Measurements from ENCODE around the gene CMKLR1. TPM values are rescaled to one million over a fixed set of nuclear protein-coding genes. Genes with fewer than 3 reads are reported as not detected.
A peak's percentile ranks its signal among the peaks of the same experiment; 100 is the strongest.

The CMKLR1 gene
- total RNA-seq, 2 donors from 2014 or later = 0.26 to 1.1 TPM

DNA sequence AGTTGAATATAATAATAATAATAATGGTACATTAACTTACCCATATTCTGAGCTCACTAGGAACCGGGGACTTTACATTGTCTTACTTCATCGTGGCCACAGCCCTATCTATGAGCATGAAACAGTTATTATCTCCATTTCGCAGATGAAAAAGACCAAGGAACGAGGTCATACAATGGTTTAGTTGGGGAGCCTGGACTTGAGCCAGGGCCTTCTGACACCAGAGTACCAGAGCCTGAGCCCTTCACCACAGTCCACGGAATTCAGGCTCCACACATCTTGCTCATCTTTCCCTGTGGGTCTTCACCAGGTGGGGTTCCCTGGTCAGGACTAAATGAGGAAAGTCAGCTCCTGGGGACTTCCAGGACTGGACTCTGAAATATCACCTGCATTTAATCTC lies 31.3 kb upstream of the CMKLR1 start:
- Mint-ChIP-seq H3K4me1 (ENCODE audit: low read depth in 2 of 2) (peaks cover 3 to 16% of the 10 kb centered on the region in 2 donors), H3K27ac (no peak overlapping the region), H3K9me3 (peaks cover 10% of the 10 kb centered on the region), H3K36me3 (peaks cover 18% of the 10 kb centered on the region), H3K4me3 (no peak overlapping the region), H3K27me3 (no peaks in the 10 kb centered on the region)
- no peak for ATAC-seq
- no peak for DNase-seq (ENCODE audit: low spot score)

DNA sequence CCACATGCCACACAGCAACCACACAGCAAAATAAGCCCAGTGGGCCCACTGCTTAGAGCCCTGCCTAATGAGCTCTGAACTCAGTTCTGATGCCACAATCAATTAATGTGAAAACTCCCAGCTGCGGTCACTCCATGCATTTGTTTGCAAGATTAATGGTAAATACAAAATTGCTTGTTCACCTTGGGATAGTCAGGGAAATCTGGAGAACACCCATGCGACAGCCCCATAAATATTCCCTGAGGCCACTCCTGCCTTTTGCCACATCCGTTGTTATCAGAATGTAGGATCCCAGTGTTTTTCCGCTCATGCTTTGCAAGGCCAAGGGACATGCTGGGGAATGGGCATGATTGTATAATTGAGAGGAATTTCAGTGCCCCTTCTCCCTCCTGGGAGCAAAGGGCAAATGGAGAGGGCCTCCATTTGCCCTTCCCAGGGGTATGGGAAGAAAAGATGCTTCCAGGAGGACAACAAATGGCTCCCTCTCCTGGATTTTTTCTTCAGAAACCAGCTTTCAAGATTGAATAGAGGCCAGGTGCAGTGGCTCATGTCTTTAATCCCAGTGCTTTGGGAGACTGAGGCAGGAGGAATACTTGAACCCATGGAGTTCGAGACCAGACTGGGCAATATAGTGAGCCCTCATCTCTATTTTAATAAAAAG lies 30.8 kb upstream of the CMKLR1 start:
- peaks cover 18% of the 10 kb centered on the region for H3K36me3 Mint-ChIP-seq
- peaks cover 7 to 20% of the 10 kb centered on the region in 2 donors for H3K4me1 Mint-ChIP-seq (ENCODE audit: low read depth in 2 of 2)
- H3K27ac Mint-ChIP-seq = no peak overlapping the region
- peaks cover 10% of the 10 kb centered on the region for H3K9me3 Mint-ChIP-seq
- DNase-seq (ENCODE audit: low spot score) (no peak), ATAC-seq (no peak)
- H3K4me3 Mint-ChIP-seq = no peak overlapping the region
- no peaks in the 10 kb centered on the region for H3K27me3 Mint-ChIP-seq

DNA sequence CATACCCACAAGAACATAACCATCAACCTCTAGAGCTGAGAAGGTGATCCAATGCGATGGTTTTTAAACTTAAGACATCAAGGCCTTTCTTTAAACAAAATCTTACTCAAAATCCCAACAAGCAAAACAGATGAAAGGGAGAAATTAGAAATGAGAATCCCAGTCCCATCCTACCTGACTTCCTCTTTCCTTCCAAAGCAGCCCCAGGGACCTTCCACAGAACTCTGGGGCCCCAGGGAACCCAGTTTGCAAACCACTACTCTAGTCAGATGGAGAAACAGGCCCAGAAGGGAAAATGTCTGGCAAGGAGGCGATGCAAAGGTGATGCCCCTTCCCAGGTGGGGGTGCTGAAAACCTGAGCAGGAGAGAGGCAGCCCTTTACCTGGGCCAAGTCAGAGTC lies 29.0 kb upstream of the CMKLR1 start:
- Mint-ChIP-seq H3K4me3 (no peak overlapping the region), H3K36me3 (peaks cover 8% of the 10 kb centered on the region), H3K4me1 (ENCODE audit: low read depth in 2 of 2) (peaks cover 15 to 33% of the 10 kb centered on the region in 2 donors), H3K27ac (no peak overlapping the region), H3K9me3 (peaks cover 5% of the 10 kb centered on the region), H3K27me3 (peaks cover 0 to 7% of the 10 kb centered on the region in 2 donors)
- DNase-seq (ENCODE audit: low spot score) = no peak
- ATAC-seq = no peak

DNA sequence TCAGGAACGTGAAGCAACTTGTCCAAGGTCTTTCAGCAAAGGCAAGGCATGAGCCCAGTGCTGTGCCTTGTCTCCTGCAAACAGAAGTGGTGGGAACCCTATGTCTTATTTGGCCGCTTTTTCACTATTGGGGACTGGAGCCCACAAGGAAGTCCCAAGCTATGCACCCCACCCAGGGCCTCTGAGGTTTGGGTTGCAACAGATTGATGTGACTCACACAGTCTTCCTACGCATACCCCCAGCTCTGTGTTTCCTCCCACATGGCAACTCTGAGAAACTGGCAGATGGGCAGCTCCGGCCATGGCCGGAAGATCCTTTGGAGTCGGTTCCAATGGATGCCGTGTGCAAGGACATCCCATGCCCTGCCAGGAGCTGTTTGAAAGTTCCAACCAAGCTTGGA lies 28.3 kb upstream of the CMKLR1 start:
- H3K9me3 Mint-ChIP-seq = peaks cover under 1% of the 10 kb centered on the region
- H3K27ac Mint-ChIP-seq = no peak overlapping the region
- peaks cover 22 to 35% of the 10 kb centered on the region in 2 donors for H3K4me1 Mint-ChIP-seq (ENCODE audit: low read depth in 2 of 2)
- DNase-seq (ENCODE audit: low spot score) (no peak), ATAC-seq (peak; percentile 64 to 77)
- H3K4me3 Mint-ChIP-seq = no peak overlapping the region
- peaks cover 3% of the 10 kb centered on the region for H3K36me3 Mint-ChIP-seq
- peaks cover 0 to 7% of the 10 kb centered on the region in 2 donors for H3K27me3 Mint-ChIP-seq

DNA sequence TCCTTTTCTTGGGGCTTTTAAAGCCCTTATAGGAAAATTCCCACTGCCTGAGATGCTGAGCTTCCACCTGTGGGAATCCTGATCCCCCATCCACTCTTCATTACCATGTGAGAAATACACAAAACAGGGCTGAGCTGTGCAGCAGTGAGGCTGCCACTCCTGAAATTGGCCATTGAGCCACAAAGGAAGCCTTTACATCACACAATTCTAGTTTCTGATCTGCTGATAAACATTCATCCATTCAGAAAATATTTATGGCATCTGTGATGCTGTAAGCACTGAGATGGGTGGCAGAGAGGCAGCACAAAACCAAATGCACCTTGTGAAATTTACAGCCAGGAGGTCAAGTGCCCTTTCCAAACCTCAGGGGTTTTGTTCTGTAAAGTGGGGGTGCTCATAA lies 26.2 kb upstream of the CMKLR1 start:
- Mint-ChIP-seq H3K9me3 (no peaks in the 10 kb centered on the region), H3K36me3 (no peaks in the 10 kb centered on the region), H3K4me1 (ENCODE audit: low read depth in 2 of 2) (peaks cover 28 to 40% of the 10 kb centered on the region in 2 donors), H3K27me3 (peaks cover 0 to 7% of the 10 kb centered on the region in 2 donors), H3K27ac (no peak overlapping the region), H3K4me3 (no peak overlapping the region)
- no peak for DNase-seq (ENCODE audit: low spot score)
- no peak for ATAC-seq

DNA sequence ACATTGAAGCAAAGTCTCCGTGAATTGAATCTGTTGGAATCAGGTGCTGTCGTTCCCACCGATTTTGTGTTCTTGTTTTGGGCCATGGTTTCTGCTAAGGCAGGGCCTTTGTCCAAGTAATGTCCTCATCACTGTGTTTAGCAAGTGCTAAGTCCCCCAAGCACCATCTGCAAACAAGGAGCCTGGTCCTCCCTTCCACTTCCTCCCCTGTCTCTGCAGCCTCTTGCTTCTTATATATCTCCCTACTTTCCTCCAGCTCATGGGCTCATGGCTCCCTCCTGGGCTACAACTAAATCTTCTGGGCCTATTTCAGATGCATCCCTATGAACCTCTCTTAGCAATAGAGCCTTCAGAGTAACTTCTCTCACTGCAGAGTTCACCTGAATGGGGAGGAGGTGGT lies 25.8 kb upstream of the CMKLR1 start:
- H3K9me3 Mint-ChIP-seq = no peaks in the 10 kb centered on the region
- peaks cover 28 to 40% of the 10 kb centered on the region in 2 donors for H3K4me1 Mint-ChIP-seq (ENCODE audit: low read depth in 2 of 2)
- H3K27ac Mint-ChIP-seq = no peak overlapping the region
- no peaks in the 10 kb centered on the region for H3K36me3 Mint-ChIP-seq
- peaks cover 0 to 7% of the 10 kb centered on the region in 2 donors for H3K27me3 Mint-ChIP-seq
- ATAC-seq (no peak), DNase-seq (ENCODE audit: low spot score) (no peak)
- H3K4me3 Mint-ChIP-seq = no peak overlapping the region

DNA sequence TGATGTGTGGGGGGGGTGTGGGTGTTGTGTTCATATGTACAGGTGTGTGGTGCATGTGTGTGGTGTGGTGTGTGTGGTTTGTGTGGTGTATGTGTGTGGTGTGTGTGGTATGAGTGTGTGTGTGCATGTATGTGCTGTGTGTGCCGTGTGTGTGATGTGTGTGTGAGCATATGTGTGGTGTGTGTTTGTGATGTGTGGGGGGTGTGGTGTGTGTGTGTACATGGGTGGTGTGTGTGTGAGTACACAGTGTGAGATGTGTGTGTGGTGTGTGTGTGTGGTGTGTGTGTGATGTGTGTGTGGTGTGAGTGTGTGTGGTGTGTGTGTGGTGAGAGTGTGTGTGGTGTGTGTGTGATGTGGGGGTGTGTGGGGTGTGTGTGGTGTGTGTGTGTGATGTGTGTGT lies 24.5 kb upstream of the CMKLR1 start:
- Mint-ChIP-seq H3K27me3 (peaks cover 3 to 9% of the 10 kb centered on the region in 2 donors), H3K36me3 (no peaks in the 10 kb centered on the region), H3K27ac (peak overlapping the region; percentile 22 to 41), H3K4me3 (peak overlapping the region; percentile 7), H3K9me3 (no peaks in the 10 kb centered on the region), H3K4me1 (ENCODE audit: low read depth in 2 of 2) (peaks cover 28 to 40% of the 10 kb centered on the region in 2 donors)
- ATAC-seq (peak in 1 of 2 donors; percentile 31), DNase-seq (ENCODE audit: low spot score) (no peak)

DNA sequence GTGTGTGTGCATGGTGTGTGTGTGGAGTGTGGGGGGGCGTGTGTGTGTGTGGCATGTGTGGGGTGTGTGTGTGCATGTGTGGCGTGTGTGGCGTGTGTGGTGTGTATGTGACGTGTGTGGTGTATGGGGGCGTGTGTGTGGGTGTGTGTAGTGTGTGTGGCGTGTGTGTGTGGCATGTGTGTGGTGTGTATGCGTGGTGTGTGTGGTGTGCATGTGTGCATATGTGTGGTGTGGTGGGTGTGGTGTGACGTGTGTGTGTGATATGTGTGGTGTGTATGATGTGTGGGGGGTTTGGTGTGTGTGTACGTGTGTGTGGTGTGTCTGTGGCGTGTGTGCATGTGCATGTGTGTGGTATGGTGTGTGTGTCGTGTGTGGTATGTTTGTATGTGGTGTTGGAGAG lies 24.1 kb upstream of the CMKLR1 start:
- H3K36me3 Mint-ChIP-seq = no peaks in the 10 kb centered on the region
- H3K27me3 Mint-ChIP-seq = peaks cover 7 to 11% of the 10 kb centered on the region in 2 donors
- peak overlapping the region; percentile 30 to 41 for H3K27ac Mint-ChIP-seq

DNA sequence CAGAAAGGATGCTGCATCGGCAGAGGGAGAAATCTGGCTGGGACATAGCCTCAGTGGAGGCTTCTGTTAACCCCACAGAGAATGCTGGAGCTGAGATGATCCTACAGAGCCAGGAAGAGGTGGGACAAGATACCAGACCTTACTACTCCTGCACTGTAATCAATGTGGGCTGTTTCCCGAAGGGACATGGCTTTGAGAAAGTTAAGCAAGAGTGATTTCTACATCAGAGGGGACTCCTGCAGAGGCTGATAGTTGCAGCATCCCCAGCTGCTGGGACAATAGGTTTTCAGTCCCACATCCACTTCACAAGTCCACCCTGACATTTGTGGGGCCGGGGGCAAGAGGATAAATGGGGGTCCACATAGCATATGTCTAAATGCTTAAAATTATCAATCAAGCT lies 22.5 kb upstream of the CMKLR1 start:
- Mint-ChIP-seq H3K27me3 (peaks cover 9 to 11% of the 10 kb centered on the region in 2 donors), H3K9me3 (no peaks in the 10 kb centered on the region), H3K27ac (no peak overlapping the region), H3K36me3 (no peaks in the 10 kb centered on the region), H3K4me3 (no peak overlapping the region), H3K4me1 (ENCODE audit: low read depth in 2 of 2) (peaks cover 27 to 40% of the 10 kb centered on the region in 2 donors)
- ATAC-seq (no peak), DNase-seq (ENCODE audit: low spot score) (no peak)

More for the DNA sequence above, 24.1 kb upstream of the CMKLR1 start:
- ATAC-seq (no peak), DNase-seq (ENCODE audit: low spot score) (no peak)
- Mint-ChIP-seq H3K9me3 (no peaks in the 10 kb centered on the region), H3K4me3 (peak overlapping the region; percentile 7), H3K4me1 (ENCODE audit: low read depth in 2 of 2) (peaks cover 28 to 40% of the 10 kb centered on the region in 2 donors)

DNA sequence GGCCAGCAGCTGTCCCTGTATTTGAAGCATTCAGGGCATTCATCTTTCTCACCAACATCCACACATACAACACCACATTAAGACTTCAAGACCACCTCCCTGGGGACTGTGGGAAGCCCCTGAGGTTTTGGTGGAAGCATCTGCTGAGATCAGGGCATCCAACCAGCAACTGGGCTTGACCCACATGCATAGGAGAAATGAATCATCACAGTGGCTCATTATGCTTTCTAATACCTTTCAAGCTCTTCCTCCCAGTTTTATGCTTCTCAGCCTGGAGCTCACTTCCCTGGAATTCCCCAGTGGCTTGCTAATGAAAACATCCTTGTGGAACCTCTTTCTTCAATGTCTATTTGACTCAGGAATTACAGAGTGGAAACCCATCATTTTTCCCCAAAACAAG lies 21.4 kb upstream of the CMKLR1 start:
- H3K27ac Mint-ChIP-seq = no peak overlapping the region
- H3K4me3 Mint-ChIP-seq = no peak overlapping the region
- H3K4me1 Mint-ChIP-seq (ENCODE audit: low read depth in 2 of 2) = peaks cover 24 to 32% of the 10 kb centered on the region in 2 donors
- no peaks in the 10 kb centered on the region for H3K9me3 Mint-ChIP-seq
- no peak for ATAC-seq
- no peak for DNase-seq (ENCODE audit: low spot score)
- H3K27me3 Mint-ChIP-seq = peaks cover 9 to 11% of the 10 kb centered on the region in 2 donors
- H3K36me3 Mint-ChIP-seq = no peaks in the 10 kb centered on the region

DNA sequence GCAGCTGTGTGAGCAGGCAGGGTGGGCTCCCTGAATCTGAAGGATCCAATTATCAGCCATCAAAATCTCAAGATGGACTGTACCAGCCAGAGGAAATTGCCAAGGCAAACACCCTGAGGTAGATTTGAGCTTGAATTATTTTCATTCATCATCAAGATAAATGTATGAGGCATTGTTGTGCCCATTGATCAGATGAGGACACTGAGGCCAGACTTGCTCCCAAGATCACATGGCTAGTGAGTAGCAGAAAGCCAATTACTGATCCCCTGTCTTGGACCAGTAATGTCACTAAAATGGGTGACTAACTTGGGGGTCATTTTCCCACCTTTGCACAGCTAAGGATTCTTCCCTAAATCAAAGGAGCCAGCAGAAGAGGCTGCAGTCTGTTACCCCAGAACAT lies 20.9 kb upstream of the CMKLR1 start:
- Mint-ChIP-seq H3K4me3 (no peak overlapping the region), H3K27me3 (peaks cover 9 to 11% of the 10 kb centered on the region in 2 donors), H3K36me3 (no peaks in the 10 kb centered on the region), H3K4me1 (ENCODE audit: low read depth in 2 of 2) (peaks cover 22 to 29% of the 10 kb centered on the region in 2 donors), H3K9me3 (no peaks in the 10 kb centered on the region), H3K27ac (no peak overlapping the region)
- no peak for DNase-seq (ENCODE audit: low spot score)
- ATAC-seq = no peak

DNA sequence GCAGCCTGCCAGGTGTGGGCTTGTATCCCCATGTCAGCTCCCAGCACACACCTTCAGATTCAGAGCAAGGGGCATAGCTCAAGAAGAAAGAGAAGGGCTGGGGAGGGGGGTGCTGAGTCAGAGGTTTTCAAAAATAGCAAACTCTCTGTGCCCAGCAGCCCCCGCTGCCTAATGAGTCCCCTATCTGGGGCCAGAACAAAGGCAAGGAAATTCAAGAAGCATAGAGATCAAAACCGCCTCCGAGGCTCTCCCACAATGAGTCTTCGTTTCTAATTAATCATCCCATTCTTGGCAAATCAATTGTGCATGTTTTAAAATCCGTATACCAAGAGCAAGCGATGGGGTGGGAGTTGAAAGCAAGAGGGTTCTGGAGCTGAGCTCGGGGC lies 19.5 kb upstream of the CMKLR1 start:
- peaks cover 23 to 24% of the 10 kb centered on the region in 2 donors for H3K4me1 Mint-ChIP-seq (ENCODE audit: low read depth in 2 of 2)
- H3K36me3 Mint-ChIP-seq = peaks cover 5% of the 10 kb centered on the region

DNA sequence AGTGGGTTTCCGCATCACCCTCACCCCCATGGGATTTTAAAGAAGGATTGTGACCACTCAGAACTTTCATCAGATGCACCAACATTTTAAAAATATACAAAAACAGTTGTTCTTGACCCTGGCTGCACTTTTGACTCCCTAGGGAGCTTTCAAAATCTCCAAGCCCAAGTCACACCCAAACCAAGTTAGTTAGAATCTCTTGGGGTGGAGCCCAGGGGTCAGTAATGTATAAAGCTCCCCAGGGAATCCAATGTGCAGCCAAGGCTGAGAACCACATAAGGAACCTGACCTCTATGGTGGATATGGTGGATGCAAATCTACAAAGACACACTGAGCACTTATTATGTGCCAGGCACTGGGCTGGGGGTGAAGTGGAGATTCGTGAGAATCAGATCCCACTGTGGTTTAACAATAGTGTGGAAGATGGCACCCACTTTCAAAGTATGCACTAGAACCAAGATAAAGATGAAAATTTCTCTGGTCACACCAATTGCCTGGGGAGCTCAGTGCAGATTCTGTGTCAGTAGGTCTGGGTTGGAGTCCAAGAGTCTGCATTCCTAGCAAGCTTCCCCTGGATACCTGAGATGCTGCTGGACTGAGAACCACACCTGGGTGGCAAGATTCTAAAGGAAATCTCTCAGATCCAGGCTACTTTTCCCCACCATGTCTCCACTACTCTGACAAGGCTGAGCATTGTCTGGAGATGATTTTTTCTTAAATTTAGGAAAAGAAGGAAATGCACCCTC lies 18.9 kb upstream of the CMKLR1 start:
- no peak overlapping the region for H3K27ac Mint-ChIP-seq
- peaks cover 17 to 22% of the 10 kb centered on the region in 2 donors for H3K4me1 Mint-ChIP-seq (ENCODE audit: low read depth in 2 of 2)
- peaks cover 4% of the 10 kb centered on the region for H3K9me3 Mint-ChIP-seq
- no peak for ATAC-seq
- no peak overlapping the region for H3K4me3 Mint-ChIP-seq
- H3K36me3 Mint-ChIP-seq = peaks cover 5% of the 10 kb centered on the region
- peaks cover 4 to 9% of the 10 kb centered on the region in 2 donors for H3K27me3 Mint-ChIP-seq
- no peak for DNase-seq (ENCODE audit: low spot score)

More for the DNA sequence above, 19.5 kb upstream of the CMKLR1 start:
- Mint-ChIP-seq H3K9me3 (peaks cover 4% of the 10 kb centered on the region), H3K27ac (no peak overlapping the region), H3K27me3 (peaks cover 9% of the 10 kb centered on the region in 2 donors), H3K4me3 (no peak overlapping the region)
- ATAC-seq (no peak), DNase-seq (ENCODE audit: low spot score) (no peak)
